GM19455 (cell line): ENCODE data around the gene SCAPER.
A peak's percentile ranks its signal among the peaks of the same experiment; 100 is the strongest.
"Not testable (repeated sequence)": the region's sequence is repeated elsewhere in the genome, so short reads cannot be mapped to it uniquely, and the experiment has no call there.

ENCODE experiments used
- ATAC-seq: cut with Tn5 transposase; IDR thresholded peaks from one replicate; pipeline ENCODE4 v1.9.1; 2021; ENCODE audit not compliant: unreplicated experiment

The SCAPER gene

DNA sequence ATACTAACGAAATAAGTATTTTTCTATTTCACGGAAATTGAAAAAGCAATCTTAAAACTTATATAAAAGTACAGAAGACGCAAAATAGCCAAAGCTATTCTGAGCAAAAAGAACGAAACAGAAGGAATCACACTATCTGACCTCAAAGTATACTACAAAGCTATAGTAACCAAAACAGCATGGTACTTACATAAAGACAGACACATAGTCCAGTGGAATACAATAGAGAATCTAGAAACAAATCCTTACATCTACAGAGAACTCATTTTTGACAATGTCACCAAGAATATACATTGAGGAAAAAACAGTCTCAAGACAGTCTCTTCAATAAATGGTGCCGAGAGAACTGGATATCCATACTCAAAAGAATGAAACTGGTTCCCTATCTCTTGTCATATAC lies 322.6 kb downstream of the SCAPER start:
- no peak for ATAC-seq

DNA sequence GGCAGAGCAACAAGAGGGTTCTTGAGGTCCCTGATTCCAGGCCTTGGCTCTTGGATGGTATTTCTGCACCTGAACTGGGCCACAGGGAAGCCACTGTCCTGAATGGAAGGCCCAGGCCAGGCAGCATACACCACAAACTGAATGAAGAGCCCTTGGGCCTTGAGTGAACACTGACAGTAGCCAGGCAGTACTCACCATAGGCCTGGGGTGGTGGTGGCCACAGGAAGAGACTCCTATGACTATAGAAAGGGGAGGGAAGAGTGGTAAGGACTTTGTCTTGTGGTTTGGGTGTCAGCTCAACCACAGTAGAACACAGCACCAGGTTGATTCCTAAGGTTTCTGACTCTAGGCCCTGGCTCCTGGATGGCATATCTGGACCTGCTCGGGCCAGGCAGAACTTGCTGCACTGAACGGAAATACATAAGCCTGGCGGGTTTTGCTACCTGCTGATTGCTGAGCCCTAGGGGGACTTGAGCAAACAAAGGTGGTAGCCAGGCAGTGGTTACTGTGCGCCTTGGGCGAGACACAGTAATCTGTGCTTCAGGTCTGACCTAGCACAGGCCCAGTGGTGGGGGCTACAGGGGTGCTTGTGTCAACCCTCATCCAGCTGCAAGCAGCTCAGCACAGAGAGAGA lies 327.1 kb downstream of the SCAPER start:
- ATAC-seq, result no peak

DNA sequence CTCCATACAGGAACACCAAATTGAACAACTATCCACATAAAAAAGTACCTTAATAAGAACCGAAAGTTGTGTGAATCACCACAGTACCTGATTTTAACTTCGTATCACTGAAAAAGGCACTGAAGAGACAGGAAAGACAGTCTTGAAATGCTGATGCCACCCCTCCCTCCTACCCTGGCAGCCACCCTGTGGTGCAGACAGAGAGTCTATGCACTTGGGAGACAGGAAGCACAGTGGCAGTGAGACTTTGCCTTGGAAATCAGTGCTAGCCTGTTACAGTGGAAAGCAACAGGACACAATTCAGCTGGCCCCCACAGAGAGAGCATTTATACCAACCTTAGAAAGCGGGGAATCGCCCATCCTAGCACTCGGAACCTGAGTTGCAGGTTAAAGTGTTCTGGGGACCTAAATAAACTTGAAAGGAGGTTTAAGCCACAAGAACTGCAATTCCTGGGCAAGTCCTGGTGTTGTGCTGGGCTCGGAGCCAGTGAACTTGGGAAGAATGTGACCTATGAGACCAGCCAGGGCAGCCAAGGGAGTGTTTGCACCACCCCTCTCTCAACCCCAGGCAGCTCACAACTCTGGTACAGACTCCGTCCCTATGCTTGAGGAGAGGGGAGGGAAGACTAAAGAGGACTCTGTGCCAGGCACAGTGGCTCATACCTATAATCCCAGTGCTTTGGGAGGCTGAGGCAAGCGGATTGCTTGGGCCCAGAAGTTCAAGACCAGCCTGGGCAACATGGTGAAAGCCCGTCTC lies 328.4 kb downstream of the SCAPER start:
- no peak for ATAC-seq

DNA sequence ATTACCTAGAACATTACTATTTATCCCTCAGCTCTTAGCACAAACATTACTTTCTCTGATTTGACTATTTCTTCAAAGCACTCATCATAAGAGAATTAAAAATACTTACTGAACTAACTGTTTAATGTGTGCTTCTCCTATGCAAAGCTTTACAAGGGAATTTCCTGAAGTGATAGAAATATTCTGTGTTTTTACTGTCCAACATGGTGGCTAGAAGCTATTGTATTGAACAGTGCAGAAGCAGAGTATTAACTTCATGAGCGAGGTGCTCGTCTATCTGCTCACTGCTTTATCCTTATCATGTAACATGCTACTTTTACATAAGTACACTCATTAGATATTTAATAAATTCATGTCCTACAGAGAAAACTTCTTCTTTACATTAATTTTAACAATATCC lies 329.5 kb downstream of the SCAPER start:
- no peak for ATAC-seq

DNA sequence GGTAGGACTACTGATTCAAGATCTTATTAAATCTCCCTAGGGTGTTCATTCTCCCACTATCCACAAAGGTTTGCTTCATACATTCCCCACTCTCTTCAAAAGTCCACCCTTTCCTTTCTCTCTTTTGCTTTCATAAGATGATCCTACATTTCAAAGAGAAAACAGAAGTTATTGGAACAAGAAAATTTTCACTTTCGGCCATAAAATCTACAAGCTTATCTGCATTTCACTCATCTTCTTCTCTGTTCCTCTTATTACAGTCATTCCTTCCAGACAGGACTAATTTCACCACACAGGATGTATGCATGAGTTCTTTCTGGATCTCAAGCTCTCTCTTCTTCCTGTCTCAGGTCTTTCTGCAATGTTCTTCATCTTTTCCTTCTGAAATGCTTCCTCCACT lies 329.9 kb downstream of the SCAPER start:
- ATAC-seq, result peak; percentile 79

DNA sequence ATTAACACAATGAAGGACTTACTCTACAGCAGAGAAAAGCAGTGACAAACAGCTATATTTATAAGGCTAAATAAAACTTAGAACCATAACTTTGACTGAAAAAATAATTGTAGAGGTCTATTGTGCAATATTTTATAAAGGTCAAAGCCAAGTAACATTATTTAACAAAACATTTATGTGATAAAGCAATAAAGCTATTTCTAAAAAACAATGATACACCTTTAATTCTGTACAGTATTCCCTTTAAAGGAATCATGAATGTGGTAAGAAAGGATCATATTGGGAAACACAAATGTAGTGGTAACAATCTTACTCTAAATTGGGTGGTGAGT lies 332.2 kb downstream of the SCAPER start:
- ATAC-seq, result no peak

DNA sequence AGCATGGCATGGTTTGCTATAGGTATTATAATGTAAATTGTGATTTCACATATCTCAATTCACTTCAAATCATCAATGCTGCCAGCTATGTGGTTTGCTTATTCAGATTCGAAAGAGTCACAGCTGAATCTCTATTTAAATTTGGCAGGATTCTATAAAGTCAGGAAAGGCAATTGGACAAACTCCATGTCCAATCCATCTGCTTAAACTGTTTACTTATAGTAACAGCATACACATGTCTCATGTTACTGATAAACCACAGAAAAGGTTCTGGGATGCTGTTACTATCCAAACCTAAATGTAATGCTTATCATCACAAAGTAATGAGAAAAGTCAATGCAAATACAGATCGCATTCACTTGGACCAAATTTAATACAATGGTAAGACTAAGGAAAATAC lies 338.9 kb downstream of the SCAPER start:
- ATAC-seq, result no peak

DNA sequence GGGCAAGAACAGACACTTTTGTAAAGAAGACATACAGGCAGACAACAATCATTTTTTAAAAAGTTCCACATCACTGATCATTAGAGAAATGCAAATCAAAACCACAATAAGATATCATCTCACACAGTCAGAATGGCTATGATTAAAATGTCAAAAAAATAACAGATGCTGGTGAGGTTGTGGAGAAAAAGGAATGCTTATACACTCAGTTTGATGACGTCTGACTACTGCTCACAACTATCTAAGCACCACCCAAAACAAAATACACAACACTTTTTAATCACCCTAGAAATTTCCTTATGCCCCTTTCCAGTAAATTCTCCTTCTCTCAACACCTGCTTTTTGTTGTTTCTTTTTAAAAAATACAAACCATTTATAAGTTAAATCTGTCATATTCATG lies 339.8 kb downstream of the SCAPER start:
- no peak for ATAC-seq

DNA sequence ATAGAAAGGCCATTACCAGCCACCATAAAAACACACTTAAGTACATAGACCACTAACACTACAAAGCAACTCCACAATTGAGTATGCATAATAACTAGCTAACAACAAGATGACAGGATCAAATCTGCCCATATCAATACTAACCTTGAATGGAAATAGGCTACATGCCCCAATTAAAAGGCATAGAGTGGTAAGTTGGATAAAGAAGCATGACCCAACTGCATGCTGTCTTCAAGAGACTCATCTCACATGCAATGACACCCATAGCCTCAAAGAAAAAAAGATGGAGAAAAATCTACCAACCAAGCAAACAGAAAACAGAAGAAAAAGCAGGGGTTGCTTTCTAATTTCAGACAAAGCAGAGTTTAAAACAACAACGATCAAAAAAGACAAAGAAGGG lies 349.9 kb downstream of the SCAPER start:
- ATAC-seq, result no peak

DNA sequence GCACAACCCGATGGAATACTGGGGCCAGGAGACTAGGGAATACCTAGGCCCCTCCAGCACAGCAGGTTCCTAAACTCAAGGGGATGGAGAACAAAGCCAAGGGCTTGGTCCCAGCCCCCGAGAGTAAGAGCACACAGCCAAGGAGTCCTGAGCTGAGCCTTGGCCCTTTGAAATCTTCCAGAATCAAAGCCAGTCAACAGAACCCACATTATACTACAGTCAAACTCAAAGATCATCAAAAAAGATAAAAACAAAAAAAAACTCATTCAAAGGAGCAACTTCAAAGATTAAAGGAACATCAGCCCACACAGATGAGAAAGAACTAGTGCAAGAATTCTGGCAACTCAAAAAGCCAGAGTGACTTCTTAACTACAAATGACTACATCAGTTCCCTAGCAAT lies 351.6 kb downstream of the SCAPER start:
- ATAC-seq, result no peak

DNA sequence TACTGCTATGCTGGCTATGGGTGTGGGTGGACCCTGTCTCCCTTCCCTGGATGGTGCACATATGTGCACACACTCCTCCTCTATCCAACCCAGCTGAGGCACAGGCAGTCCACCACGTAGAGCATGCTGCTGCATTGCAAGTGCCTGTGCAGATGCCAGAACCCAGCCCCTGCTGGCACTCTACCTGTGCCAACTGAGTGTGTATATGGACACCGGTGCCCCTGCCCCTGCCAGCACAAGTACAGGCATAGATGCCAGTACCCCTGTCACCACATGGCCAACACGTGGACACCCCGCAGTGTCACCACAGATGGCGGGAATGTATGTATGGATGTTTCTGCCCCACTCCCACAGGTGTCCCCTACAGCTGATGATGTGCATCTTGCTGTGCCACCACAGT lies 352.0 kb downstream of the SCAPER start:
- no peak for ATAC-seq

DNA sequence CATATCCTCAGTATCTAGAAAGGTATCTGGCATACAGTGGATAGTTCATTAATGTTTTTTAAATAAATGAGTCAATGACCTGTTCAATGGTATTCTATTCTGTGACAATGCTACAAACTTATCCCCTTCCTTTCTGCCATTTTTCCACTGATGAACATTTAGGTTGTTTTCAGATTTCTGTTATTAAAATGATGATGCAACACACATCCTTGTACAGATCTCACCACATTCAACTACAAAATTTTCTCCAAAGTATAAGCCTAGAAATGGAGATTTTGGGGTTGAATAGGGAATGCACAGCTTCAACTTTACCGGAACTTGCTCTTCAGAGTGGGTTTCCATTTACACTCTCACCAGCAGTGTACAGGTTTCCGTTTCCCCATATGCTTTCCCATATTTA lies 358.3 kb downstream of the SCAPER start:
- ATAC-seq, result no peak

DNA sequence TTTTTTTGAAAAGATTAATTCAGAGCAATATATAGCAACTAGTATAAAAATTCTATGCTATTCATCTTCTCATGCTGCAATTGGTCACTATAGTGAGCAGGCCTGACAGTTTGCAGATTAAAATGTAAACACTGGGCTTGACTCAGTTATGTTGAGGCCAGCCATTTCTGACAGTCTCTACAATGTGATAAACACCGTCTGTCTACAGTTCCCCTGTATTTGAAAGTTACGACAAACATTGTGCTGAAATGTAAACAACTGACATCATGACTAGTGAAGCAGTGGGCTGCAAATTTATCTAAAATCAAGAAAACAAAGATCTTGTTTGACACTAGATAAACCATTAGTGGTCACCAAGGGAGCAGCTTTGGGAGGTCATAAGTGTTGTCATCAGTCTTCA lies 371.1 kb downstream of the SCAPER start:
- no peak for ATAC-seq

DNA sequence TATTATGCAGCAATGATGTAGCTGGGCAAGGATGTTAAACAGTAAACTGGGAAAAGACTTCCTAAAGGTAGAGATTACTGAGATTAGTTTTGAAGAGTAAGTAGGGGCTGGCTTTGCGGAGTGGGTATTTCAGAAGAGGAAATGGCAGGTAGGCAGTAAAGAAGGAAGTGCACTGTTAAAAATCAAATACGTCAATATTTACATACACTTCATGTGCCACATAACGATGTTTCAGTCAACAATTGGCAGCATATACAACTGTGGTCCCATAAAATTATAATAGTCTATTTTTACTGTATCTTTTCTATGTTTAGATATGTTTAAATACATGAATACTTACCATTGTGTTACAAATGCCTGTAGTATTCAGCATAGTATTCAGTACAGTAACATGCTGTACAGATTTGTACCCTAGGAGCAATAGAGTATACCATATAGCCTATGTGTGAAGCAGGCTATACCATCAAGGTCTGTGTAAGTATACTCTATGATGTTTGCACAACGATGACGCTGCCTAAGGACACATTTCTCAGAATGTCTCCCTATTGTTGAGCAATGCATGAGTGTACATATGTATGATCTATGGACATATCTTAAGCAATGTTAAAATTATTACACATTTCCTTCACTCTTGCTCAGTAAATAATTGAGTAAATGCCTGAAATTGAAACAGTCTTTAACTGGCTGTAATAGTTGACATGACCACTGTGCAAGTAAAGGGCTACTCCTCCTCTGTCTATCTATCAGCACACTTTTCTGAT lies 371.9 kb downstream of the SCAPER start:
- no peak for ATAC-seq

DNA sequence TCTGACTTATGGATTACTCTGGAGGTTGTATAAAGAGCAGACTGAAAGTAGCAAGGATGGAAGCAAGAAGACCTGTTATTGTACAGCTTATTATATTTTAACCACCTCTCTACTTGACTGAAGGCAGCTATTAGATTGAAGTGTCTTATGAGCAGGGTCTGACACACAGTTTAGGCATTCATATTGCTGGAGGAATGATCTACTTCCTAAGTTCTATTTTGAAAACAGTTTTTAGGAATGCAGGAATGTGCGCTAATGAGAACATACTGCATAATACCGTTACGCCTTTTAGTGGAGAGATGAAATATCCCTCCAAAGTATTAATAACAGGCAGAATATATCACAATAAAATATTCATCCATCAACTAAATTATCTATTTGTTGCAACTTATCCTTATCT lies 375.2 kb downstream of the SCAPER start:
- ATAC-seq, result no peak

DNA sequence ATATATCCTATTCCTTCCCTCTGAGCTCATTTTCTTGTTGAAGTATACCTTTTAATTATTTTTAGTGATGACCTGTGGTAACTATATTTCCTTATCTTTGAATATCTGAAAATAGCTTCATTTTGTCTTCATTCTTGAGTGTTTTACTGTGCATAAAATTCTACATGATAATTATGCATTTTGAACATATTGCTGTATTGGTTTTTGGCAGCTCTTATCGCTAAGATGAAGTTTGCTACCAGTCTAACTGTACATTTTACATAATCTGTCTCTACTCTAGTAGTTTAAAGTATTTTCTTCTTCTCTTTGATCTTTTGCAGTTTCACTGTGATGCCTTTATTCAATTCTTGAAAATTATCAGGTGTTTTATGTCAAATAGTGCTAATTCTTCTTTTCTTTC lies 379.0 kb downstream of the SCAPER start:
- no peak for ATAC-seq

DNA sequence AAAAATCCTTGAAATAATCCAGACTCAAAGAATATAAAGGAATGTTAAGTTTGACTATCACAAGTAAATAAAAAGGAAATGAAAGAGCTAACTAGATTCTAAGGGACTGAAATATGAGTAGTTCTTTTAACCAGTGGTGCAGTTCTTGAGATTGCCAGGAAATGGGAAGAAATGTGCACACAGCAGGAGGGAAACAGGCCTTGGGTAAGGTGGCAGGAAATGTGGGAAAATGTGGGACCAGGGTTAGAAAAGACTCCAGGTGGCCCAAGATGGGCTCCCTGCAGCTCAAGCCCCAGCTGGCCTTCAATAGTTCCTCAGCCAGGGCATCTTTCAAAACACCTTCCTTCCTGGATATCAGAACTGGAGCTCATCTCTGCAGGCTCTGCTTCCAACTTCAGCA lies 387.2 kb downstream of the SCAPER start:
- ATAC-seq, result no peak

DNA sequence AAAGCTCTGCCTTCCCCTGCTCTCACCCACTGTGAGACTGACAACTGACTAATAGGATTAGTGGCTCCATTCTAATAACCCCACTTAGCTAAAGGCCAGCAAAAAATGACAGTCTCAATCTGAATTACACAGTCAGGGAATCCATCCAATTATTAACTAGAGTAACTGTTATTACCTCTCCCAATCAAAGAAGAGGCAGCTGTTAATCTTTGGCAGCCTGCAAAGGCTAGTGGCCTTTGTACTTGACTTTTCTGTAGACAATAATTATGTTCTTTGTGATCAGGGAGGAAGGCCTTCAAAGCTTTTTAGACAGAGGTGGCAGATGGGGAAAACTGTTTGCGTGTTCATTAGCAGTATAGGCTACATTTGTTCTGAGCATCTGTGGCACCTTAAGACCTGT lies 390.9 kb downstream of the SCAPER start:
- no peak for ATAC-seq

DNA sequence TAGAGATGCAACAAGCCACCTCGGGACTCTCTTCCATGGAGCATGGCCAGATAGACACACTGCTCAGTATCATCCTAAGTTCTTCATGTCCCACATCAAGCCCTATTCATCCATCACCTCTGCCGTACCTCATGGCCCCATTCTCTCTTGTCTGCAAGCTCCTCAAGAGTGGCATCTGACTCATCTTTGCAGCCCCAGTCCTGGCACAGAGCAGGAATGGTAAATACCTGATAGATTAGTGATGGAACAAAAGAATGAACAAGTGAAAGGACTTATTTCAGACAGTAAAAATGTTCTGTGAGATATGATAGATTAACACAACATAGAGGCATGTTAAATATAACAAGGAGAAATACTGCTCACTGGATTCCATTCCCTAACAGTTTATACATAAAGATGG lies 392.2 kb downstream of the SCAPER start:
- no peak for ATAC-seq

DNA sequence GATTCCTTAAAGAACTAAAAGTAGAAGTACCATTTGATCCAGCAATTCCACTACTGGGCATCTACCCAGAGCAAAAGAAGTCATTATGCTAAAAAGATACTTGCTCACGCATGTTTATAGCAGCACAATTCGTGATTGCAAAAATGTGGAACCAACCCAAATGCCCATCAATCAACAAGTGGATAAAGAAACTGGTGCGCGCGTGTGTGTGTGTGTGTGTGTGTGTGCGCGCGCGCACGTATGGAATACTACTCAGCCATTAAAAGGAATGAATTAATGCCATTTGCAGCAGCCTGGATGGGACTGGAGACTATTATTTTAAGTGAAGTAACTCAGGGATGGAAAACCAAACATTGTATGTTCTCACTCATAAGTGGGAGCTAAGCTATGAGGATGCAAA lies 394.5 kb downstream of the SCAPER start:
- not testable (repeated sequence) for ATAC-seq

DNA sequence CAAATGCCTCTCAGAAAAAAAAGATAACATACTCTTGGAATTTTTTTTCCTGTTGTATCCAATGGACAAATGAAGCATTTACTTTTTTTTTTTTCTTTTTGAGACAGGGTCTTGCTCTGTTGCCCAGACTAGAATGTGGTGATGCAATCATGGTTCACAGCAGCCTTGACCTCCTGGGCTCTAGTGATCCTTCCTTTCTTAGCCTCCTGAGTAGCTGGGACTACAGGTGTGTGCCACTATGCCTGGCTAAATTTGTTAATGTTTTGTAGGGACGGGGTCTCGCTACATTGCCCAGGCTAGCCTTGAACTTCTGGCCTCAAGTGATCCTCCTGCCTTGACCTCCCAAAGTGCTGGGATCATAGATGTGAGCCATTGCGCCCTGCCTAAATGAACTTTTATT lies 401.3 kb downstream of the SCAPER start:
- no peak for ATAC-seq

DNA sequence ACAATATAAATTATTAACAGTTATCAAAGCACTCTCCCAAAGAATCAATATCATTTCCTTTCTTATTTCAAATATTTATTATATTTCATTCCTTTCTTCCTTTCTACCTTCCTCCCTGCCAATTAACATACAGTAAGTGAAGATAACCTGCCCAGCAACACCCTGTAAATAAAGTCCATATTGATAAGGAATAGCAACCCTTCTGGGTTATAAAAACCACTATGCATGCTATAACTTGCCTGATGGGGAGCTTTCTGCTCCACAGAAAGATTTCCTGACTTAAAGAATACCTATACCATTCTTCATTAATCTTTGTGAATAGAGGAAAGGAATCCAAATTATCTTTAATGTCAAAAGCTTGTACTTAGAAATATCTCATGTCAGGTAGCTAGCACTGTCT lies 402.0 kb downstream of the SCAPER start:
- ATAC-seq, result no peak
